ENCODE results near the gene XPO6.

The XPO6 gene

DNA sequence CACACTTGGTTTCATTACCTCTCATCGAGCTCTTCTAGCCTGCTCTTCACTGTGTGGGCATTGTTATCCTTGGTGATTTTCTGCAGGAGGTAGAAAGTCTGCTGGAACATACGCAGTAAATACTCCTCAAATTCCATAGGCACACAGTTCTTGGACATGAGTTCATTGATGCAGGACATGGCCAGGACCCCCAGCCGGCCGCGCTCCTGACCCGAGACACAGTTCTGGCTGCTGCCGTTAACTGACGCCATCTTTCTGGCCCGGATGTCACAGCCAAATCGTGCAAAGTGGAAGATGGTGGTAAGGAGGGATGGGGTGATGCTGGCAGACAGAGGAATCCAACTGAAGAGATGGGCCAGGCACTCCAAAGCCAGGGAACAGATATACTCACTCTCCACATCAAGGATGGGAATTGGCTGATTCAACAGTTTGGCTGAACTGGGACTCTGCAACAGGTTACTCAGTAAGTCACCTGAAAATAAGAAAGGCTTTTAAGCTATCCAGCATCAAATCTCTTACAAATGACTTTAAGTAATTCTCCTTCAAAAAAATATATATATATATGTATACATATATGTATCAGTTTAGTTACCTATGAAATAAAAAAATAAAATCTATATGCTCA is 55.6 kb downstream of the XPO6 start:
- DNase-seq (ENCODE audit: low read depth in 2 of 2): no peak

GRCh38 chr16:28155293-28155692 is 56.5 kb downstream of the XPO6 start:
- no peak for DNase-seq (ENCODE audit: low read depth in 2 of 2)

- DNase-seq (ENCODE audit: low read depth in 2 of 2): no peak
Observed at GRCh38 chr16:28151180-28151579, 60.6 kb downstream of the XPO6 start.

DNA sequence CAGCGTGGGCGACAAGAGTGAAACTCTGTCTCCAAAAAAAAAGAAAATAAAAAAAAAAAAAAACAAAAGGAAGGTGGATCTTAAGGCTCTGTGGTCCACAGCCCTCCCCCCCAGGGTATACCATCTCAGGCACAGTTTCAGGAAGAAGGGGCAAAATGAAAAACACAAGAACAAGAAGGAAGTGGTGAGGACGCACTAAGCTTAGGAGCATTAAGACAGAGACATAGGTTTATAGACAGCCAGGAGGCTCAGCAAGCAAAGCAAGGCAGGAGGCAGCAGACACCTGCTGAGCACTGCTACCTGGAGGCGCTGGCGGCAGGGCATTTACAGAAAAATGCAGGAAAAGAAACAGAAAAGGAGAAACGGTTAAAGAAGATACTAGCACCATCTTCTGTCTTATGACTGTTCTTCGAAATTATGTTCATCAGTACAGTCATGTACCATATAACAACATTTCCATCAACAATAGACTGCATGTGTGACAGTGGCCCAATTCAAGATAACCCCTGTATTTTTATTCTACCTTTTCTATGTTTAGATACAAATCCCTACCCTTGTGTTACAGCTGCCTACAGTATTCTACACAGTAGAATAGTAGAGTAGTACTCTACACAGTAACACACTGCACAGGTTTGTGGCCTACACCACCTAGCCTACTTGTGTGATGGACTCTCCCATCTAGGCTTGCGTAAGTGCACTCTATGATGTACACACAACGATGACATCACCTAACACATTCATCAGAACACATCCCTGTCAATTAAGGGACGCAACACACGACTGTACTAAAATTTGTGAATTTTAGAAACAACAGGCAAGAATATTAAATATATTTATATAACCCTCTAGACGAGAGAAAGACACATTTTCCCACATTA is 62.5 kb downstream of the XPO6 start:
- DNase-seq (ENCODE audit: low read depth in 2 of 2): no peak

DNA sequence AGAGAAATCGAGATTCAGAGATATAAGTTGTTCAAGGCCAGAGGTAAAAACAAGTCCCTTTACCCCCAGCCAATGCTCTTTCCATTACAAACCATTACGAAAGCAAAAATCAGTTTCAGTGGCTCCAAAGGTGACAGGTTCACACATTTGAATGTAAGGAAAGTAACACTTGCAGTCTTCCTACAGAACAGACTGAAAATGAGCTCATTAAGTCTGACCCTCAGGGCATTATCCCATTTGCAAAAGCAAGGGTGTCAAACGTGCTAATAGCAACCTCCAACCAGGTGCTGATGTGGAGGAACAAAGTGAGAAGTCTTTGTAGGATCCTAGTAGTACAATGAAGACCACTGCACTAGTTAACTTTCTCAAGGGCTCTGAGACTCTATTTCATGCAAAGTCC is 65.2 kb downstream of the XPO6 start:
- DNase-seq (ENCODE audit: low read depth in 2 of 2): no peak

DNA sequence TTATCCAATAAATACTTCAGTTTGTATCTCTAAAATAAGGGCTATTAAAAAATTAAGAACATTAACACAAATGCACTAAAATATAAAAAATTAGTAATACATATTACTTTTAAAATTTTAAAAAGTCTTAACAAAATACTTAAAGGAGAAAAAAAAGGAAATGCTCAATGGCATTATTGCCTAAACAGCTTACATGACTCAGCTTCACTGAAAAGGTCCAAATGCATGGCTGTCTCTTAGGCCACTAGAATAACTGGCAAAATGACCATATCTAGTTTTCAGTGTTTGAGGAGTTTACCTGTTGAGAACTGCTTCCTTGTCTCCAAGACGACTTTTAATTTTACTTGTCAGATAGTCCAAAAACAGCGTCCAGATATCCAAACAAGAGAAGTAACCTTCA is 66.0 kb downstream of the XPO6 start:
- no peak for DNase-seq (ENCODE audit: low read depth in 2 of 2)

DNA sequence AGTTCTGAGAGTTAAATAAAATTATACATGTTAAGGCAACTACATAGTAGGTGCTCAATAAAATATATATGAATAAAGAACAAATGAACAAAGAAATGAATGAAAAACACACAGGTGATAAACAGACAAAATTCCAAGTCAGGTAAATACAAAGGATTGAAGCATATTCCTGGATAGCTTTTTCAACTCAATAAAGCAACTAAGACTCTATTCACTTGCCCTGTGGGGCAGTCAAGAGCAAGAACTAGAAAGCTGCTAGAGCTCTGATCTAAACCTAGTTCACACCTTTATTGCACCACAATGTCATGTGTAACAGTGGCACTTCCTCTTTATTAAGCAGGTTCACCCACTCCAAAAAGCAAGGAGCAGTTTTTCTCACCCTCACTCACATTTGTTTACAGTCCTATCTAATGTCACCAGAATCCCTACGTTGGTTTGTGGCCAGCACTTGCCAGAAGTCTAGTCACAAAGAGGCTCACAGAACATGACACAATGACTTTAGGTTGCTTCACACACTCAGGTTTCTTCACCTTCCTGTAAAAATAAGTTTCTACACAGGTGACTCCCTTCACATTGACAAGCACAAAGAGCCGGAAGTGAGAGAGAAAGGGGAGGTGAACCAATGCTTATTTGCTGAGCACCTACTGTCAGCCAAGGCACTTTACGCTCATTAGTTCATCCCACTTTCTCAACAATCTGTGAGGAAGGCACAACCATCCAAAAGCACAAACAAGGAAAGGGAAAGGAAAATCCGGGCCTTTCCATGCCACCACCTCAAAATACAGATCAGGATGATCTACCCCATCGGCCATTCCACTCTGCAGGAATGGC is 70.8 kb downstream of the XPO6 start:
- no peak for DNase-seq (ENCODE audit: low read depth in 2 of 2)

DNA sequence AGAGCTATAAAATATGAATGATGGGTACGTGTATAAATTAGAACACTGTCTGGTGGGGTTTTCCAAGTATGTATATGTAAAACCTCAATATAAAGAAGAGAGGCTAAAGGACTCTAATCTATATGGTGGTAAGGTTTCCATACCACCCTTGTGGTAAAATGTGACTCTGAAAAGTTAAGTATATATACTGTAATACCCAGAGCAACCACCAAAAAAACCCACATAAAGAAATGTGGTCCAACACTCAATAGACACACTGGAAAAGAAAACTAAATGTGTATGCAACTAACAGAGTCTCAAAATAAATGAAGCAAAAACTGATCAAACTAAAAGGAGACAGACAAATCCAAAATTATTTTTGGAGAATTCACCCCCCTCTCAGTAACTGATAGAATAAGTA is 72.2 kb downstream of the XPO6 start:
- no peak for DNase-seq (ENCODE audit: low read depth in 2 of 2)

DNA sequence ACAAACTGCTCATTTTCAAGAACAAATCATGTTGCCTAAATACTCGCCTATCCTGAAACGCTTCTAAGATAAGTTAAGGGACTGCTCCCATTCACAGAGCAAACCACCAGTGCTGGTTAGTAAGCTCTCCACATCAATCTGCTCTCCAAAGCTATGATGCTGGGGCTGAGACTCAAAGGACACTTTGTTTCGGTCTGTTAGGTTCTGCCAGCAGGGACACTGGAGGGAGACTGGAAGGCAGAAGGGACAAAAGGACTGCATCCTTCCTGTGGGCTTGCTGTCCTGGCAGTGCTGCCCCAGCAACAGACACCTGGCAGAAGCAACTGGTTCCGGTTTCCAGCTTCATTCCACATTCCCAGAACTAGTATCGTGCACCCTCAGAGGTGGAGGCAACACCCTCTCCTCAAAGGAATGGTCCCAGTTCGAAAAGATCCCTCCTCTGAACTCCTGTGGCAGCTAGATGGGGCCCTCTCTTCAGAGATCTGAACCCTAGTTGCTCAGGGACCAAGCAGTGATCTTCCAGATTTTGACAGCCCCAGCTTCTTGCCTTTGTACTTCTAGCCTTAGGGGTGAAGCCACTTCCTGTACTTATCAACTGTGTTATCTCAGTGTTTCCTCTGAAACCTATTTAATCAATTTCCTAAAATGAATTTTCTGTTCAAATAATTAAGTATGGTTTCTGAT is 74.9 kb downstream of the XPO6 start:
- DNase-seq (ENCODE audit: low read depth in 2 of 2): no peak

GRCh38 chr16:28133666-28134065 is 78.1 kb downstream of the XPO6 start:
- no peak for DNase-seq (ENCODE audit: low read depth in 2 of 2)

DNA sequence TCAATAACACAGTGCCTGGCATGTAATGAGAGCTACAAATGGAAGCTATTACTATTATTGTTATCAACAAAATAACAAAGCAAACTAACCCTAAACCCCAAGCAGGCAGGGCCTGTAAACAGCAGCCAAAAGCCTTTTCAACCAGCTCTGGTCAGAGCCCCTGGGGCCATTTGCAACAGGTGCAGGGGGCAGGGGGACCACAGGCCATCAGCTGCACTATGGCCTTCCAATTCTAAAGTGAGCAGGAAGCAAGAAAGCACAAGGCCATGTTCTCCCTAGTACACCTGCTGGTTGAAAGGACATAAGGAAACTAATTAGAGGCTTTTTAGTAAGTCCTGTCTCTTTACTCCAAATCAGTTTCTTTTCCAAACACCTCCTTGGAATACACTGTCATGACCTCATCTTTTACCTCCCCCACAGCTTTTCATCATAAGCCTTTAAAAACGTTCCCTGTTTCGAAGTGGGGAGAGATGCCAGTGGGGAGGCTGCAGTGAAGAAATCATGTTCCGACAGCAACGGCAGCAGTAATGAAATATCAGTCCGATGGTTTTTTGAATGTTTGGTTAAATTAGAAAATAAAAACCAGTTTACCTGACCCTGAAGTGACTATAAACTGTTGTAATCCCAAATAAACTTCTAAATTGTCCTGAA is 79.9 kb downstream of the XPO6 start:
- DNase-seq (ENCODE audit: low read depth in 2 of 2): no peak

- DNase-seq (ENCODE audit: low read depth in 2 of 2): no peak
Observed at GRCh38 chr16:28131181-28131580, 80.6 kb downstream of the XPO6 start.

DNA sequence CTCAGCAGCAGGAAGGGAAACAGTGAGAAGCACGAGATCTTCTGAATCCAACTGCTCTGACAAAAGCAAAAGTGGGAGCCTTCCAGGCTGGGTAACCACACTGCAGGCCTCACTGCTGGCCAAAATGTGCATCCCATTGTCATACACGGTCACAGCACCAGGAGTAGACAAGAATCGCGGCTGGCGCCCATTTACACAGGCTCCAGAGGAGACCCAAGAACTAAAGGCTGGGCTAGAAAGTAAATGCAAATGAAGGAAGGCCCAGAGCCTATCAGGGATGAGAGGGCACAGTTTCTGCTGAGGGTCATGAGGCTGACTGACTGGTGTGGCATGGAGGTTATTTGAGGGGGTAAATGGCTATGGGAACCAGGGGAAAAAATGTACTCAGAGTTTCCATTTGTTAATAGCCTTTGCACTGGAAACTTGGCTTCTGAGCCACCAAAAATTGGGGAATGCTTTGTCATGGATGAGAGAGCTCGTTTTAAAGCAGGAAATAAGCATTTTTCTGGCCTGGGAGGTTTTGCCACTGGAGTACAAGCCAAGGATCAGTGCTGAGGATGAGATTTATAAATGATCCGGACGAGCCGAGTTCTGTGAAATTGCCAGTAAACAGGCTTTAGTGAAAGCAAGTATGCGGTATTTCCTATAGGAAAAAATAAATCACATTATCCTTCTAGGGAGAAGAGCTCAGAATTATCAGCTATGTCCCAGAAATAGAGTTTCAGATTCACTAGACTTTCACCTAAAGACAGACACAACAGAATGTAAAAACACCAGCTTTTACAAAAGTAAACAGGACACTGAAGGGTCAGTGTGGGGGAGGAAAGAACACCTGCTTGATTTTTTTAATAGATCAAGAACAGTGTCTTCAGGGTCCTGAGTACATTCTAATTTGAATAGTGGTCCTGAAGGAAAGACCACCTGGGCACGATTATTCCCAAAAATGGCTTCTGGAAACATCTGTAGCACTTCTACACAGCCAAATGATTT is 81.4 kb downstream of the XPO6 start:
- DNase-seq (ENCODE audit: low read depth in 2 of 2): no peak

GRCh38 chr16:28126684-28127620 is 84.8 kb downstream of the XPO6 start:
- DNase-seq (ENCODE audit: low read depth in 2 of 2): no peak

DNA sequence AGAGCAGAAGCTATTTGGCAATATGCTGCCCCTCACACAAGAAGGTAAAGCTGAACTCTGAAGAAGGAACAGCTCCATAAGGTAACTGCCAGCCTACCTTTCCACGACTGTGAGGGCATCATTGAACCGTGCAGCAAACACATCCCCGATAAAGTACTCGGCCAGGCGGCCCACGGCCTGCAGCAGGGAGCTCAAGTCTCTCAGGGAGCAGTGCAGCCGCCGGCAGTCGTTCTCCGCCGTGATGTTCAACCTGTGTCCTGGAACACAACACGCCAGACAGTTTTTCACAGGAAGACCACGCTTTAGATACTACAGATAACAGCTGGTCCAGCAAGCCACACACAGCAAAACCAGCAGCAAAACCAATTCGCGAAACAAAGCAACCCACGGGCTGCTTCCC is 86.2 kb downstream of the XPO6 start:
- DNase-seq (ENCODE audit: low read depth in 2 of 2): no peak

DNA sequence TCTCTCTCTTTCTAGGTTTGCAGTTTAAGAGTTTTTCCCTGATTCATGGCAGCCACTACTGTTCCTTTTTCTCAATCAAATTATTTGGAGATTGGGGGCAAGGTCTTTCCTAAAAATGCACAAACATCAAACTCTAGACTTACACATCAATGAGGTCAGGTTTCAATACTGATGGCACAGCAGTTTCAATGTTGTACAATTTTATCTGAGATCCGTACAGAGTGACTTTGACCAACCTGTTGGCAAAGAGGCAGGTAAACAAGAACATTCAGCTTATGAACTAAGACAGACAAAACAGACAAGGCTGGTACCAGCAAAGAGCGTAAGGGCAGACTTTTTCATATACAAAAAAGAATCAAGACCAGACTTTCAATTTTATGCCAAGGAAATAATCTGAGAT is 90.2 kb downstream of the XPO6 start:
- DNase-seq (ENCODE audit: low read depth in 2 of 2): no peak

DNA sequence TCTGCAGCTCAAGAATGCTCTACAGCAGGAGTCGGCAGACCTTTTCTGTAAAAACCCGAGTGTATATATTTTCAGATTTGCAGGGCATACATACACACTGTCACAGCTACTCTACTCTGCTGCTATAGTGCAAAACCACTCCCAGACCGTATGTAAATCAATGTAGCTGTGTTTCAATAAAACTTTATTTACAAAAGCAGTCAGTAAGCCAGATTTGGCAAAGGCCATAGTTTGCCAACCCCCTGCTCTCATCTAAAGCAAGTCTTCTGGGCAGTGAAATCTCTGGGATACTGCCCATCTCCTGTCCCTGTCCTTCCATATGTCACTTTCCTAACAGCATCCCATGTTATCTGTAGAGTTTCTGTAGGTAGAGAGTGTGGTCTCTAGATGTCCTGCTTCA is 91.0 kb downstream of the XPO6 start:
- no peak for DNase-seq (ENCODE audit: low read depth in 2 of 2)

DNA sequence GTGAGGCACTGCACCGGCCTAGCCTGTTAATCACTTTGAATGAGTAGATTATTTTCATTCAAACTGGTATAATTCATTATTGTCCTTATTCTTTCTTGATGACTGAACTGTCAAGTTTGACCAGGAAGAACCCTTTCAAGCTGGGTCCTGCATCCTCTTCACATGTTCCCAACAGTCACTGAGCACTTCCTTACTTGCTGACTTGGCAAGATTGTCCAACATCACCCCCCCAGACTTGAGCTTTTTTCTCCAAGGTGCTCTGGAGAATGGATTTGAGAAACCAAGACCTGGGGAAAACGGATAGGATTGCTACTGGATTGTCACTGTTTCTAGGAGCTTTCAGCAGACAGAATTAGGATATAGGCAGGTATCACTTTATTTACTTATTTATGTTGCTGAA is 93.1 kb downstream of the XPO6 start:
- DNase-seq (ENCODE audit: low read depth in 2 of 2): no peak

- DNase-seq (ENCODE audit: low read depth in 2 of 2): no peak
Observed at GRCh38 chr16:28117168-28117565, 94.6 kb downstream of the XPO6 start.

Measured in fibroblast of skin of left quadriceps (primary cell).